PC-3 (cell line): ENCODE results near the gene REEP1.

Source experiments
- EZH2 ChIP-seq: fragments of 300-600 bp; sonication (generic); IDR thresholded peaks from one replicate; pipeline ENCODE4 v1.6.1; 2017; ENCODE audit warnings: antibody characterized with exemption, mild to moderate bottlenecking, low read length; ENCODE audit not compliant: unreplicated experiment
- EZH2phosphoT487 ChIP-seq: fragments of 300-600 bp; sonication (generic); IDR thresholded peaks from 2 replicates; pipeline ENCODE4 v1.6.1; 2018; ENCODE audit warnings: mild to moderate bottlenecking, antibody characterized with exemption, low read length, borderline replicate concordance
- TF ChIP-seq, protein P1 (sequence below): fragments of 300-600 bp; sonication (generic); conservative IDR thresholded peaks from 2 replicates; pipeline ENCODE4 v1.5.1; 2017; ENCODE audit warnings: antibody characterized with exemption, low read depth, mild to moderate bottlenecking, low read length

DNA sequence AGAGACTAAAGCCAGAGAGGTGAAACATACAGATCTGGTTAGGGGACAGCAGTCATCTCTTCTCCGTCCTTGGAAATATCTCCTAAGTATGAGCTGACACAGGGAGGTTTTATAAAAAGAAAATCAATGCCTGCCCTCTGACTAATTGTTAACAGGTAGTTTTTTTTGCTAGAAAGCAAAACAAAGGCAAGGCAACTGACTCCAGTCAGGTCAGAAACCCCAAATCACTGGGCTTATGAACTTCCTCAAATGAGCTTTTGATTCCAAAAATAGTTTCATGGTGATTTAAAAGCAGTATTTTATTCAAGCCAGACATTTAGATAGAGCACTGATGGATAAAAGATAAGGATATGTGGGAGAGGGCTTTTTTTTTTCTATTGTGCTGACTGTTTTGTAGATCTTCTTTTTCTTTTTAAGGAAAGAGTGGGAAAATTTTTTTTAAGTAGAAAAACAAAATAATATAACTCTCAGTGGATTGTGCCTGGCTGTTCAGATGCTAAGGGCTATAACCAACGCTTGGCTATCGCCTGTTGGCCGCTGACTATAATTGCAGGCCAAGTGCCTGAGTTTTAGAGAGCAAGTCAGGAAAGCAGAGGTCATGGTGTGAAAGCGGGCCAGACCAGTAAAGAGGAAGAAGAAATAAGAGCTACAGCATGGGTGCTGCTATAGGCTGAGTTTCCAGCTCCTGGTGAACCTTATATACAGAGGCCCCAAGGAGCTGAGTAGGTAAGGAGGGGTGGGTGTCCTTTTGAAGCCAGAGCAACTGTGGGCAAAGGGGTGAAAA lies 93.3 kb downstream of the REEP1 start:
- TF ChIP-seq, protein P1, sequence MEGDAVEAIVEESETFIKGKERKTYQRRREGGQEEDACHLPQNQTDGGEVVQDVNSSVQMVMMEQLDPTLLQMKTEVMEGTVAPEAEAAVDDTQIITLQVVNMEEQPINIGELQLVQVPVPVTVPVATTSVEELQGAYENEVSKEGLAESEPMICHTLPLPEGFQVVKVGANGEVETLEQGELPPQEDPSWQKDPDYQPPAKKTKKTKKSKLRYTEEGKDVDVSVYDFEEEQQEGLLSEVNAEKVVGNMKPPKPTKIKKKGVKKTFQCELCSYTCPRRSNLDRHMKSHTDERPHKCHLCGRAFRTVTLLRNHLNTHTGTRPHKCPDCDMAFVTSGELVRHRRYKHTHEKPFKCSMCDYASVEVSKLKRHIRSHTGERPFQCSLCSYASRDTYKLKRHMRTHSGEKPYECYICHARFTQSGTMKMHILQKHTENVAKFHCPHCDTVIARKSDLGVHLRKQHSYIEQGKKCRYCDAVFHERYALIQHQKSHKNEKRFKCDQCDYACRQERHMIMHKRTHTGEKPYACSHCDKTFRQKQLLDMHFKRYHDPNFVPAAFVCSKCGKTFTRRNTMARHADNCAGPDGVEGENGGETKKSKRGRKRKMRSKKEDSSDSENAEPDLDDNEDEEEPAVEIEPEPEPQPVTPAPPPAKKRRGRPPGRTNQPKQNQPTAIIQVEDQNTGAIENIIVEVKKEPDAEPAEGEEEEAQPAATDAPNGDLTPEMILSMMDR: no peak
- TF ChIP-seq EZH2 (no peak), EZH2phosphoT487 (no peak)
